ENCODE data around the gene COL9A3.
"Not testable (repeated sequence)": the region's sequence is repeated elsewhere in the genome, so short reads cannot be mapped to it uniquely, and the experiment has no call there.

Gene COL9A3

DNA sequence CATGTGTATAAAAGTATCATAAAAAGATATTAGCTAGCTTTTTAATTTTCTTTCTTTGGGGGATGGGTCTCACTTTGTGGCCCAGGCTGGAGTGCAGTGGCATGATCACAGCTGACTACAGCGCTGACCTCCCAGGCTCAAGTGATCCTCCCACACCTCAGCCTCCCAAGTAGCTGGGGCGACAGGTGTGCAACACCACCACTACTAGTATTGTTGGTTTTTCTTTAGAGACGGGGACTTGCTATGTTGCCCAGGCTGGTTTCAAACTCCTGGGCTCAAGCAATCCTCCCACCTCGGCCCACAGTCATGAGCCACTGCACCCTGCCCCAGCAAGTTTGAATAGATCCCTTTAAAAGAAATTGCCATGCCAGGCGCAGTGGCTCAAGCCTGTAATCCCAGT lies 38.3 kb downstream of the COL9A3 start:
- DNase-seq (ENCODE audit: low read depth, low spot score) = no peak

DNA sequence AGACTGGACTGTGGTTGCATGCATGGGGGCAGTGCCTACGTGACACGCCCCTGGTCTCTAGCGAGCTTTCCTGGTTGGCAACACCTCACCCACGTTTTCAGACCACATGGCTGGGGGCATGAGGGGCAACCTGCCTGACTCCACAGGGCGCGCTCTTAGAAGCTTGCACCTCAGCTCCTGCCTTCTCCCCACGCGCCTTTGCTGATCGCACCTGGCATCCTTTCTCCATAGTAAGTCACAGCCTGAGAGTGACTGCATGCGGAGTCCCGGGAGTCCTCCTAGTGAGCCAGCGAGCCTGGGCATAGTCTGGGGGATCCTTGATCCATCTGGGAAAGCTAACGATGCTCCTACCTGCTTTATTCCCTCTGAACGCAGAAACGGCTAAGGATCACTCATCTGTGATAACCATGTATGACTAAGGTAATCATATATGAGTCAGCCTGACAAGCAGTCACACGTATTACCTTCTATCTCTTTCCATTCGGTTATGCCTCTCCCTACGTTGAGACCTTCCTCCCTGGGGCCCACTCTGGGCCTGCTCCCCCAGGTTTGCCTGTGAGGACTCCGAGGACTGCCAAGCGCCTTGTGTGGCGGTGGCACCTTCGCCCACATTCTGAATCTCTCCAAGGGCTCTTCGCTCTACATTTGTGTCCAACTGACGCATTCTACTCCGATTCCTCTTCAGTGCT lies 40.2 kb downstream of the COL9A3 start:
- no peak for DNase-seq (ENCODE audit: low read depth, low spot score)

DNA sequence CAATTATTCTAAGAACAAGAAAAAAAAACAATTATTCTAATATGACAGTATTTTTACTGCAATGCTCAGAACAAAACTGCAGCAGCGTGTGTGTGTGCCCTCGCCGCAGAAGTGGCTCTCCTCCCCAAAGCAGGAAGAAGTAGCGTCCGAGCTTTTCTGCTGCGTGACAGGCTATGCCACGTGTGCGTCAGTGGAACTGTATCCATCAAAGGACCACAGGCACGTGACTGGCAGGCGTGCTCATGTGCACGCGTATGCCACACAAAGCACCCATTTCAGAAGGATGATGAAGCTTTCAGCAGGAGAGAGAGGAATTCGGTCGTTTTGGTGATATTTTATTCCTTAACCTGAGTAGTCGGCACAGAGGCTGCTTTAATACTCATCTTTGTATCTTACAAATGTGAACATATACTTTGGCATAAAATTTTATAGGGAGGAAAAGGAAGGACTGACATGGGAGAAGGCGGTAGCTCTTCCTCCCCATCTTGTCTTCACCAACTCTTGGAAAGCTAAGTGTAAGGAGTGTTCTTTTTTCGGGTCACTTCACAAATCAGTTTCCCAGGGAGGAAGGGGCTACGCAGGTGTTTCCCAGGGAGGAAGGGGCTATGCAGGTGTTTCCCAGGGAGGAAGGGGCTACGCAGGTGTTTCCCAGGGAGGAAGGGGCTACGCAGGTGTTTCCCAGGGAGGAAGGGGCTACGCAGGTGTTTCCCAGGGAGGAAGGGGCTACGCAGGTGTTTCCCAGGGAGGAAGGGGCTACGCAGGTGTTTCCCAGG lies 41.4 kb downstream of the COL9A3 start:
- no peak for DNase-seq (ENCODE audit: low read depth, low spot score)

DNA sequence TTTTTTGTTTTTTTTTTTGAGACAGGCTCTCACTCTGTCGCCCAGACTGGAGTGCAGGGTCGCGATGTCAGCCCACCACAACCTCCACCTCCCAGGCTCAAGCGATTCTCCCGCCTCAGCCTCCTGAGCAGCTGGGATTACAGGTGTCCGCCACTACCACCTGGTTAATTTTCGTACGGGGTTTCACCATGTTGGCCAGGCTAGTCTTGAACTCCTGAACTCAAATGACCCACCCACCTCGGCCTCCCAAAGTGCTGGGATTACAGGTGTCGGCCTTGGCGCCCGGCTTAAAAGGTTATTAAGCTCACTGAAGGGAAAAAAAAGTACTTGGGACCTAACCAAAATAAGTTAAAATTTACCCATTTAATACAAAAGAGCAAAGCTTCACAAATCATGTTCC lies 42.9 kb downstream of the COL9A3 start:
- no peak for DNase-seq (ENCODE audit: low read depth, low spot score)

DNA sequence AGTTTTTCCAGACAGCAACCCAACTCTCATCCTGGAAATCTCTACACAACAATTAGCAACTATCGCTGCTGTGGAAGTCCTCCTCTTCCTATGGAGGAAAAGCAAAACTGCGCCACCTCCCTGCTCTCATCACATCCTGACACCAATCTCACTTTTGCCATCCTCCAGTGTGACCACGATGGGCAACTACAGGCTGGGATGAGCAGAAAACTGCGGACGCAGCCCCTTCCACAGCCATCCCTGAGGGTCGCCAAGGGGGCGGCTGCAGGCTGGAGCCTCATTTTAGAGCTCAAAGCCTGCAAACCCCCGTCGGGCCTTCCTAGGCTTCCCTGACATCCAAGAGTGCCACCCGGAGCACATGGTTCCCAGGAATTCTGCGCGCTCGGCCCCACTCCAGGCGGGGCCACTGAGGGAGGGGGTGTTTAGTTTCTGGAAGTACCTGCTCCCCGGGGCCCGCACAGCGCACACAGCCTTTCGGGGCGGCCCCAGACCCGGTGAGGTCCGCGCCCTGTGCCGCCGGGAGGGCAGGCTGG lies 43.6 kb downstream of the COL9A3 start:
- DNase-seq (ENCODE audit: low read depth, low spot score) = no peak

DNA sequence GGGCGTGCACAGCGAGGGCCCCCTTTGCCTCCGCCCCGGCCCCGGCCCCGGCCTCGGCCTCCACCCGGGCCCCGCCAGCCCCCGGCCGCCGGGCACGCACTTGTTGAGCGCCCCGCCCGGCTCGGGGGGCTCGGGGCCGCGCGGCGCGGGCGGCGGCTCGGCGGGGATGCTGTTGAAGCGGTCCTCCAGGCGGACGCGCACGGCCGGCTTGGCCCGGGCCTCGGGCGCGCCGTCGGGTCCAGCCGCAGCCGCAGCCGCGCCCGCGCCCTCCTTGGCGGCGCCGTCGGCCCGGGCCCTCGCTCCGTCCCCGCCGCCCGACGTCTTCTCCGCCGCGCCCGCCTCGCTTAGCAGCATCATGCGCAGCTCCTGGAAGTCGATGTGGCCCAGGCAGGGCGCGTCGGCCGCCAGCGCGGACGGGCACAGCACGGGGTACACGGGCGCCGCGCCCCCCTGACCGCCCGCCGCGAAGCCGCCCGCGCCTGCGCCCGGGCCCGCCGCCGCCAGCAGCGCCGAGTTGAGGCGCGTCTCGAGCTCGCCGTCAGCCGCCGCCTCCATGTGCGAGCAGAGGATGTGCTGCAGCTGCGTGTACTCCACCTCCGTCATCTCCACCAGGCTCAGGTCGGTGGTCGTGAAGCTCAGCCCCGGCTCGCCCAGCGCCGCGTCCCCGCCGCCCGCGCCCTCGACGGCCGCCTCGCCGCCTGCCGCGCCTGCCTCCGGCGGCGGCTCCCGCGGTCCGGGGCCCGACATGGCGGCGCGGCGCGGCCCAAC lies 44.3 kb downstream of the COL9A3 start:
- DNase-seq (ENCODE audit: low read depth, low spot score) = no peak

DNA sequence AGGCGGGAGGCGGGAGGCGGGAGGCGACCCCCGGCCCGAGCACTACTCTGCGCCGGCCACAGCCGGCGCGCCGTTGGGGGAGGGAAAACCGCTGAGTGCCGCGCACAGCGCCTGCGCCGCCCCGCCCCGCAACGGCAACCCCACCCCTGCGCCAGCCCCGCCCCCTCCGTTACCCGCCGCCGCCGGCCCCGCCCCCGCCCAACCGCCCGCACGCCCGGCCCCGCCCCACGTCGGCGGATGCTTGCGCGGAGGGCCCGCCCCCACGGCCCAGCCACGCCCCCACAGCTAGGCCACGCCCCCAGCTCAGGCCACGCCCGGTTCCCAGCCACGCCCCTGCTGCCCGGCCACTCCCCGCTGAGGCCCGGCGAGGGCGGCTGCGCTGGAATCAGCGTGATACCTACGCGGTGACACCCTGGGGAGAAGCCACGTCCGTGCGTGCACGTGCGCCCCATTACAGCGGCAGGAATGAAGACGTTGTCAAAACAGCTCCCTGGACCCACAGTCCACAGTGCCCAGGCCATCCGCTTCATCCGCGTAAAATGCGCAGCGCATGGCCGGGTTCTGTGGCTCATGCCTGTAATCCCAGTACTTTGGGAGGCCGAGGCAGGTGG lies 45.0 kb downstream of the COL9A3 start, which contains the start of gene TCFL5:
Gene TCFL5 (minus strand): TSS at position 97 of the 611 bp plus-strand sequence. CDS start 152 bp downstream, outside the sequence.
- peak; percentile 34 for DNase-seq (ENCODE audit: low read depth, low spot score)

DNA sequence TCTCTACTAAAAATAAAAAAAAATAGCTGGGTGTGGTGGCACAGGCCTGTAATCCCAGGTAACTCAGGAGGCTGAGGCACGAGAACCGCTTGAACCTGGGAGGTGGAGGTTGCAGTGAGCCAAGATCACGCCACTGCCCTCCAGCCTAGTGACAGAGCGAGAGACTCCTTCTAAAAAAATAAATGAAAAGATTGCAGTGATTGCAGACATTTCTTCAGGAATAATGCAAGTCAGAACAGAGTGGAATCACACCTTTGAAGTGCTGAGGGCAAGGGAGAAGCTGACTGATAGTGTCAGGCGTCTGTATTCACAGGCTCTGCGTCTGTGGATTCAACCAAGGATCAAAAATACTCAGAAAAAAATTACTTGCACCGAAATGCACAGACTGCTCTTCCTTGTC lies 47.4 kb downstream of the COL9A3 start:
- DNase-seq (ENCODE audit: low read depth, low spot score) = no peak

DNA sequence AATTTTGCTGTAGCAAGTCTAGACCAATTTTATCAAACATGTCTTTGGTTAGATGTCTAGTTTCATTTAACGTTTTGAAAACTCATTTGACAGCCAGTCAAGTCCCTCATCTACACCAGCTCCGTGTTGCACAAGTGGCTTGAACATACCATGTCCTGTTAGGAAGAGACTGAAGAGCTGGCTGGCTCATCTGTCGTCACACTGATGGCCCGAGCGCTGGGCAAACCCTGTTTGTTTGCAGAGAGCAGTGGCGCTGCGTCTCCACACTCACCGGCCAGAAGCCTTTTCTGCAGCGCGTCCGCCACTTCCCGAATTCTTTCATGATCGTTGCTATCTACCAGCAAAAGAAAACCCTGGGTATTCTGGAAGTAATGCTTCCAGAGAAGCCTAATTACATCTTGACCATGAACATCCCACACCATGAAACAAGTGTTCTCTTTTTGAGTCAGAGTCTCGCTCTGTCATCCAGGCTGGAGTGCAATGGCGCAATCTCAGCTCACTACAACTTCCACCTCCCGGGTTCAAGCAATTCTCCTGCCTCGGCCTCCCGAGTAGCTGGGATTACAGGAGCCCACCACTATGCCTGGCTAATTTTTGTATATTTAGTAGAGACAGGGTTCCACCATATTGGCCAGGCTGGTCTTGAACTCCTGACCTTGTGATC lies 55.5 kb downstream of the COL9A3 start:
- no peak for DNase-seq (ENCODE audit: low read depth, low spot score)

DNA sequence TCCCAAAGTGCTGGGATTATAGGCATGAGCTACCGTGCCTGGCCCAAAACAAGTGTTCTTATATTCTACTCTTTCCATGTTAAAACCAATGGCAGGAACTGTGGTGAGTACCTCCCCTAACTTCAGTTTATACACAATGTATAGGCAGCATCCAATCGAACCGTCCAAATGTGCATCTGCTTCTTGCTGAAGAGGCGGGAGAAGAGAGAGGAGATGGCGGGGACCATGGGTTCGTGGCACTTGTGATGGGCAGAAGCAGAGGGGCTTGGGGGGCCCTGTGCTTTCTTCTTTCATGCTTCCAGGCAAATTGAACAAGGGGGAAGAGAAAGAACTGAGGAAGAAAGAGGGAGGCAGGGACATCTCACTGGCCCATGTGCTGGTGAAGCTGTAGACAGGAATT lies 56.0 kb downstream of the COL9A3 start:
- no peak for DNase-seq (ENCODE audit: low read depth, low spot score)

DNA sequence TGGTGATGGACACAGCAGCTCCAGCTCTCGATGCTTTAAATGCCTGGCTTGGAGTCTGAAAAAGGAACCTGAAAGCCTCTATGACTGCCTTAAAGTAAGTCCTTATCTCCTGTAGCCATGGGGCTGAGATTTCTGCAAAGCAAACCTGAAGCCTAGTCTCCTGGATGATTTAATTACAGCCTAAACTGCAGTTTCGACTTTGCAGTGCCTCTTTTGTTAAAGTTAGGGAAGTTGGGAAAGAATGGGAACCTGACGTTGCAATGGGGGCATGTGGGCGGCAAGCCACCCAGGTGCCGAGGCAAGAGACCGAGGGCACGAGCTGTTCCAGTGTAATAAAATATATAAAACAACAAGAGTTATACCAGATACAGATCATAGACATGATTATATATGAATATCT lies 56.4 kb downstream of the COL9A3 start:
- DNase-seq (ENCODE audit: low read depth, low spot score) = no peak

DNA sequence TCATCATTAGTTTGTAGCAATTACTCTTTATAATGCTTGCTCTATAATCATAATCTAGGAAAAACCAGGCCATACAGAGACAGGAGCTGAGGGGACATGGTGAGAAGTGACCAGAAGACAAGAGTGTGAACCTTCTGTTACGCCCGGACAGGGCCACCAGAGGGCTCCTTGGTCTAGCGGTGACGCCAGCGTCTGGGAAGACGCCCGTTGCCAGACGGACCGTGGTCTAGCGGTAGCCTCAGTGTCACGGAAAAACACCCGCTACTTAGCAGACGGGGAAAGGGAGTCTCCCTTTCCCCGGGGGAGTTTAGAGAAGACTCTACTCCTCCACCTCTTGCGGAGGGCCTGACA lies 56.8 kb downstream of the COL9A3 start:
- not testable (repeated sequence) for DNase-seq (ENCODE audit: low read depth, low spot score)

DNA sequence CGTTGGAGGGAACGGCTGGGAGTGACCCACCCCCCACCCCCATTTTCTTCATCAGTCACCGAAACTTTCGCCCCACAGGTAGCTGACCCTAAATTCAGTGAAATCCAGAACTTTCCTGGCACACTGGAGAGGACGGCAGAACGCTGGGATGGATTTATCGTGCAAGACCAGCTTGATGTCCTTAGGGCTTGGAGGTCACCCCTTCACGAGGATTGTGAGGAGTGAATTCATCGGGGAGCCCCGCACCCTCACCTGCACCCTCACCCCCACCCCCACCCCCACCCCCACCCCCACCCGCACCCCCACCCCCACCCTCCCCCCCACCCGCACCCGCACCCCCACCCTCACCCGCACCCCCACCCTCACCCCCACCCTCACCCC lies 58.1 kb downstream of the COL9A3 start:
- DNase-seq (ENCODE audit: low read depth, low spot score) = no peak

DNA sequence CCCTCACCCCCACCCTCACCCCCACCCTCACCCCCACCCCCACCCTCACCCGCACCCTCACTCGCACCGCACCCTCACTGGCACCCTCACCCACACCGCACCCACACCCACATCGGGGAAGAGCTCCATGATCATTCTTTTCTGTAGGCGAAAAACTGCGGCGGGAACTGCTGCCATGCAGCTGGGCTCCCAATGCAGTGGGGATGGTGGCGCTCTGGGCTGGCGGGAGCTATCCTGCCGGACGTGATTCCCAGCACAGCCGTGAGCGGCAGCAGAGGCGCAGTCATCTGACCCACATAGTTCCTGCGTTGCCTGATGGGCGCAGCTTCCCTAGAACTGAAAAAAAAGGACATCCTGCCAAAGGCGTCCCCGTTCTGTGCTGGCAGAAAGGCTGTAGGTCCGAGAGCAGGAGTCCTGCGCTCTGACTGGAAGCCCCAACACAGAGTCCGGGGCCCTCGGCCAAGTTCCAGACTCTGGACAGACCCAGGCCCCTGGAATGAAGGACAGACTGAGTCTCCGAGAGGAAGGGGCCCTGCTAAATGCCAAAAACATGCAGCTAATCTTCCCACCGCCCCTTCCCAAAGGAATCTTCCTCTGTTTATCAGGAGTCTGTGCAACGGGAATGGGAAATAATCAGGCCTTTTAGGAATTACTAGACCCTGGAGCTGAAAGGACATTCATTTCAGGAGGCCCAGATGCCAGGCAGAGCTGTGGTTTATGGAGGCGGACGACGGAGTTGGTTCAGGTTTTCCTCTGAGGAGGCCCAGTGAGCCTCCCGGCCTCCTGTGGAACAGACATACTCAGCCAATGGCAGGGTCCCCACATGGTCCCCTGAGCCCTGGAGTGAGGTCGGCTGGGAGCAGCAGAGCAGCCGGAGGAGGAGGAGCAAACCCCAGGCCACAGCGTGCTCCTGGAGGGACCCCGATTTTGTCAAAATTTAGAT lies 58.8 kb downstream of the COL9A3 start:
- DNase-seq (ENCODE audit: low read depth, low spot score) = peak; percentile 32

DNA sequence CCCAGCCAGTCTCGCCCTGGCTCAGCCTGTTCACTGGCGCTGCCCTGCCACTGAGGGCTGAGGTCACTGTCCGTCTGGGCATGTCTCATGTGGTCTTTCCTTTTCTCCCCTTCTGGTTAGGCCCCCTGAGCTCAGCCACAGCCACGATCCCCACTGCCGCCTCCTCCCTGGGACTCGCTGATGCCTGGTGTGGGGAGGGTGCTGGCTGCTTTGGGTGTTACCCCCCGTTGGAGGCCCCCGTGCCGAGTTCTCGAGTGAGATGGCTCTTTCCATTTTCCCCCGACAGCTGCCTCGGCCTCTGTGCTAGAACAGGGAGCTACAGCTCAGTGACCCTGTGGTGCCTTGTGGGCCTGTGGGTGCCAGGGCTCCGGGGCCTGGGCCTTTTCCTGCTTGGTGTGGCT lies 59.7 kb downstream of the COL9A3 start:
- no peak for DNase-seq (ENCODE audit: low read depth, low spot score)

DNA sequence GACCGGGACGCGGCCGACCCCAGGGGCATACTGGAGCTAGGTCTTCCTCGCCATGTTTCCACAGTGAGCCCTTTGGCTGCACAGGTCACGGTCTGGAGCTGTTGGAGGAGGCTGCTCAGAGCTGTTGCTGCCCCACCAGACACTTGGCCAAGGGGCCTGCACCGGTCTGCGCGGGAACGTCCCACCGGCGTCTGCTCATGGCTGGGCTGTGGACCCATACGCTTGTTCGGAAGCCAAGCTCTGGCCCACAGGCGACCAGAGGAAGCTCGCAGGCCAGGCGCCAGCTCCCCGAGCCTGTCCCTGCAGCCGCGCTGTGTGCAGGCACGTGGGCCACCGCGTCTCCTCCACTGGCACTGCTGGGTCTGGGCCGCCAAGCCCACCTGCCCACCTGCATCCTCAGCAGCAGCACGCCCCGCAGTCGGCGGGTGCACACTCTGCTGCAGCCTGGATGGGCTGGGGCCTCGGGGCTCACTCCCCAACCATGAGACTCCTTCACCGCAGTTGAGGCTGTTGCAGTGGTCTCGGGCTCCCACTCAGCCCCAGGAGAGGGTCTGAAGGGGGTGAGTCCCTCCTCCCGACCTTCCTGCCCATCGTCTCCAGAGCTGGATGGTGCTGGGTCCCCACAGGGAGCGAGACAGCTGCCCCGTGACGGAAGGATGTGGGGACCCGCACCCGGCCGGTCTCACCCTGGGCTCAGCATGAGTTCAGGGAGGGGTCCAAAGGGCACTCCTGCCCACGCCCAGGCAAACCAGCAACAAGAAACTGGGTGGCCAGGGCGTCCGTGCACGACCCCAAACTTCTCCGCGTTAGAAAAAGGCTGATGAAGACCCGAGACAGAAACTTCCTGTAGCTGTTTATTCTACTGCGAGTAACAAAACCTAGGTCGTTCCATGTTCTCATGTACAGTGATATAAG lies 60.3 kb downstream of the COL9A3 start:
- DNase-seq (ENCODE audit: low read depth, low spot score) = no peak

DNA sequence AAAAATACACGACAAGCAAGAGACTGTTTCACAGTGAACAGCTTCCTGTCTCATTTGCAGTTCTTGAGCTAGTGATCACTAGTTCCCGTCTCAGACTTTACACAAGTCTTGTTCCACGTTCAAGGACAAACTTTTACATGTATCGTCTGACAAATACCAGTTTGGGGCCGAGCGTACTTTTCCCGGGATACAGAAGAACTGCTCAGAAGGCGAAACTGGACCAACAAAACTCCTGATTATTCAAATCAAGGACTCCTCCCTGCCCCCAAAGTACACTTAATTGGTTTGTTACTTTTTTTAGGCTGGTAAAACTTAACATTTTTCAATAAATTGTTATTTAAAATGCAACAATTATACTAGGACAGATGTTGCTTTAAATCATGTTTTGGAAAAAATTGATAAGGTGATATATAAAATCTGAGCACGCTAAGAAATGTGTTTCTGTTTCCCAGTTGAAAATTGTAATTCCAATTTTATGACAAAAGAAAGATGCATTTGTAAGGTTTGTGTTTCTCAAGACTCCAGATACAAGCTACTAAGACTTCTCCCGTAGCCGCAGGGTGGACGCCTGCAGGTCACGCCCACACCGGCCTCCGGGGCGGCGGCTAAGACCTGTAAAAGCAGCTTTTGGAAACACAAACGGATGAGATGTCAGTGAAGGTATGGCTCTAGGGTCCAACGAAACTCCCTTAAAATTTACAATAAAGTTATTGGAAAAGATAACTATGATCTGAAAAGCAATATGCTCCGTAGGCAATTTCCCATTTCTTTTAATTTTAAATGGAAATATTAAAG lies 61.6 kb downstream of the COL9A3 start:
- DNase-seq (ENCODE audit: low read depth, low spot score) = no peak

Measured in brain pericyte (primary cell).